HG02885 (cell line): ENCODE data around the gene TBC1D5.
"Not testable (repeated sequence)": the region's sequence is repeated elsewhere in the genome, so short reads cannot be mapped to it uniquely, and the experiment has no call there.

ENCODE experiments used
- ATAC-seq: cut with Tn5 transposase; IDR thresholded peaks from one replicate; pipeline ENCODE4 v1.9.1; 2021; ENCODE audit warnings: mild to moderate bottlenecking; ENCODE audit not compliant: unreplicated experiment, poor library complexity

Gene TBC1D5

DNA sequence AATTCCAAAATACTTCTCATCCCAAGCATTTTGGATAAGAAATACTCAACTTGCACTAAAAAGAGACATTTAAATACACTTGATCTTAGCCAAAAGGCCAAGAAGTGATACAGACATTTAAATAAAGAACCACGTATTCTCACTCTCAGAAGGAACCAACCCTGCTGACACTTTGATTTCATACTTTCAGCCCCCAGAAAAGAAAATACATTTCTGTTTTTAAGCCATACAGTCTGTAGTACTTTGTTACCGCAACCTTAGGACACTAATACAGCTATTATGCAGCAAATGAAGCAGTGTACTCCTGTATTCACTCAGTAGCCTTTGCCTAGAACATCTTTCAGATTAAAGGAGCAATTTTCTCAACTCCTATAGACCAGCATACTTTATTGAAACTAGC, 86.7 kb downstream of the TBC1D5 start:
- ATAC-seq = peak; percentile 94

DNA sequence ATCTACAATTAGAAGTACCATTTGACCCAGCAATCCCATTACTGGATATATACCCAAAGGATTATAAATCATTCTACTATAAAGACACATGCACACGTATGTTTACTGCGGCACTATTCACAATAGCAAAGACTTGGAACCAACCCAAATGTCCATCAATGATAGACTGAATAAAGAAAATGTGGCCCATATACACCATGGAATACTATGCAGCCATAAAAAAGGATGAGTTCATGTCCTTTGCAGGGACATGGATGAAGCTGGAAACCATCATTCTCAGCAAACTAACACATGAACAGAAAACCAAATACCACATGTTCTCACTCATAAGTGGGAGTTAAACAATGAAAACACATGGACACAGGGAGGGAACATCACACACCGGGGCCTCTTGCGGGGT, 92.7 kb downstream of the TBC1D5 start:
- not testable (repeated sequence) for ATAC-seq

DNA sequence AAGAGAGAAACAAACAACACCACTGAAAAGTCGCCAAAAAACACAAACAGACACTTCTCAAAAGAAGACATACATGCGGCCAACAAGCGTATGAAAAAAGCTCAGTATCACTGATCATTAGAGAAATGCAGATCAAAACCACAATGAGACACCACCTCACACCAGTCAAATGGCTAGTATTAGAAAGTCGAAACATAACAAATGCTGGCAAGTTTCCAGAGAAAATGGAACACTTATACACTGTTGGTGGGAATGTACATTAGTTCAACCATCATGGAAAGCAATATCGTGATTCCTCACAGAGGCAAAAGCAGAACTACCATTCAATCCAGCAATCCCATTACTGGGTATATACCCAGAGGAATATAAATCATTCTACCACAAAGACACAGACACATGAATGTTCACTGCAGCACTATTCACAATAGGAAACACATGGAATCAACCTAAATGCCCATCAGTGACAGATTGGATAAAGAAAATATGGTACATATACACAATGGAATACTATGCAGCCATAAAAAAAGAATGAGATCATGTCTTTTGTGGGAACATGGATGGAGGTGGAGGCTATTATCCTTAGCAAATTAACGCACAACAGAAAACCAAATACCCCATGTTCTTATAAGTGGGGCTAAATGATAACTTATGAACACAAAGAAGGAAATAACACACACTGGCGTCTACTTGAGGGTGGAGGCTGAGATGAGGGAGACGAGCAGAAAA, 93.6 kb downstream of the TBC1D5 start:
- ATAC-seq = not testable (repeated sequence)

DNA sequence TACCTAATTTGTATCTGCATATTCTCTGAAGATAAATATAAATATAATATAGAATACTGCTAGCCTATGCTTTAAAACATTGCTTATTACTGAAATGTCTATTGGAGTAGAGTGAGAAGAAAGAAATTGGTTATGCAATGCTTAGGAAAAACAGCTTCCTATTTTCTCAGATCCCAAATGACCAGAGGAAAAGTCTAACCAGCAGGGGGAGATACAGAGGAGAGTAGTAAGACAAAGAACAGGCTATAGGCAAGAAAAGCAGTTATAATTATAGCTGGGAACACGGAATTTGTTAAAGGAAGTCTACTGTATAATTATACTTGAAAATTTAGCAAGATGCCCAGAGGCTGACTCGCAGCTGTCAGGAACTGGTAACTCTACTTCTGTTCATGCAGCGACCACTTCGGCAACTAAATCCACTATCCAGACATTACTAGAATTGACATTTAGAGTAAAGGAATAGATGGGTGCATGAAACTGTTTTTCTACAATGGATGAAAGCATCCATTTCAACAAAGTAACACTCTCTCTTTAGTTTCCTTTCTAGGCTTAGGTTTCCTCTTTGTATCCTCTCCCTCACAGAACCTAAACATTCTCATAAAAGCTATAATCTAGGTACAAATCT, 97.2 kb downstream of the TBC1D5 start:
- ATAC-seq = no peak

DNA sequence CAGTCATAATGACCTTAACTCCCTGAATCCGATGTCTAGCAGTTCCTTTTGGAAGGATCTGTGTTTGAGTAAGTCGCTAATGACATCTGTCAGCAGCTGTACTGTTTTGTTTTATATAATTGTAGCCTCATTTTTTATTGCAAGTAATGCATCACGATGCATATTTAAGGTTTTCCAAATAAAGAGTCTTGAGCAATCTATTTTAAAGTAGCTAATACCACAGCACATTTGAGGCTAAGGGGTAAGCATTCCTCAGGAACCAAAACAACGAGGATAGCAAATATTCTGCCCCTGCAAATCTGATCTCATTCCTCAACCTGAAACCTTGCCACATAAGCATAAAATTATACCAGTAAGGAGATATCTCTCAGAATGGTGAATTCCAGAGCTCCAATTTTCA, 98.7 kb downstream of the TBC1D5 start:
- ATAC-seq = no peak

DNA sequence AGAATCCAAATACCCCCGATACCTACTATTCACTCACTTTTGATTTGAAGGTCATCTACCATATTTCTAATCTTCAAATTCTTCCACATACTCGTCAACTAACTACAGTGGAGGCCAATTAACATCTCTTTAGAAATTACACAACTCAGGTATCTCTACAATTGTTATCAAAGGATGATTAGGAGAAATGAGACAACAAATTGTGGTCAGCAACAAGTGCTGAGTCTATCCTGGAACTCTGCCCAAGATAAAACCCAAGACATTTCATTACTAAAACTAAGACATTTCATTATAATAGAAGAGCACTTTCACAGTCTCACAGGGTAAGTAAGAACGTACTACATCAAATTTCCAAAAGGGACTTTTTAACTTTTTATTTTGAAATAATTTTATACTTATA, 100.0 kb downstream of the TBC1D5 start:
- no peak for ATAC-seq

DNA sequence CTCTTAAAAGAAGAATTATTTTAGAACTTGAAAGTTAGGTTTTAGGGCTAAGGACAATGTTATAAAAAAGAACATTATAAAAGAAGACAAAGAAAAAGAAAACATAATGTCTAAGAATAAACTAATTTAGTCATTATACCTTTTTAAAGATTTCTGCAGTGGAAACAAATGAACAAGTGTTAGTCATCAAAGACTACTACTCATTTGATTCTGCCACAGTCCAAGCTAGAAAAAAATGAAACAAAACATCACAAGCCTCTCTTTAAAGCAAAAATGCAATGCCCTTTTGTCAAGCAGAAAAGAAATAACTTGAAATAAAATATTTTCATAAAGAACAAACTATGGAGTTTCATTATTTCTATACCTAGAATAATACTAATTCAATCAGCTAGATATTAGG, 102.0 kb downstream of the TBC1D5 start:
- no peak for ATAC-seq

DNA sequence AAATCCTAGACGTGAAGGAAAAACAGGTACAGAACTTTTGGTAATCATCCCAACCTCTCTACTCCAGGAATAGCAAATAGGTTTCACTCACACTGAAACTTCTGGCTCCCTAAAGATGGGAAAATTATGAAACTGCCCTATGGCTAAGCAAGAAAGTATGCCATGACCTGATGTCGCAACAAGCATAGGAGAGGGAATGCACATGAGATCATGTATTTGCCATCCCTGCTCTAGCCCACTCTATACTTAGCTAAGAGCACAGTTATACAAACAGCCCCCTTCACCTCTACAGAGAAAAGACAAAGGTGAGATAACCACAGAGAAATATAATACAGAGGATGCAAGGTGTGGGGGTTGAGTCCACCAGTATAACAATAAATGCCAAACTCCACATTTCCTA, 102.7 kb downstream of the TBC1D5 start:
- ATAC-seq = no peak

DNA sequence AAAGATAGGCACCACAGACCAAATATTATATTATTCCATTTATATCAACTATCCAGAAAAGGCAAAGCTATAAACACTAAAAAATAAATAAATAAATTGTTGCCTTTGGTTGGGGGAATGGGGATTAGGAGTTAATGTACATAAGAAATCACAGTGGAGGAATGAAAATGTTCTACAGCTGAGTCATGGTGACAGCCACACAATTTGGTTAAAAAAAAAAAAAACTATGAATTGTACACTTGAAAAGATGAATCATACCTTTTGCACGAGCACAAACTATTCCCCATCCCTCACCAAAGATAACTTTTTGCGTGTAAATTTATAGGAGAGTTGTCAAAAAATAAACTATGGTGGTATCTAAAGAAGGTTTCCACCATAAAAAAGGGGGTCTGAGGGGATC, 103.2 kb downstream of the TBC1D5 start:
- no peak for ATAC-seq

DNA sequence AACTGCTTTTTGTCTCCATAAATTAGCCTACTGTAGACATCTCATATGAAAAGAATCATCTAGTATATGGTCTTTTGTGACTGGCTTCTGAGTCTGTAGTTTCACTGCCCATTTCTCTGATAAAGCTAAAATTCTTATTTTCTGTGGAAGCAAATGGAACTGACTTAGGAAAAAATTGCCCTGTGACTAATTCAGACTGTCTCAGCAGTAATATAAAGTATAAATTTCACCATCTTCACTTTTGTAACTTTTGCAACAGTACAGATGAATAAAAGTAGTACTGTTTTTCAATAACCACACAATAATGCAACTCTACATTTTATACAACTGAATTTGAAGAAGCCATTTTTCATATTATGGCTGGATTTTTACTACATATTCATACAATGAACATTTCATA, 104.1 kb downstream of the TBC1D5 start:
- no peak for ATAC-seq

DNA sequence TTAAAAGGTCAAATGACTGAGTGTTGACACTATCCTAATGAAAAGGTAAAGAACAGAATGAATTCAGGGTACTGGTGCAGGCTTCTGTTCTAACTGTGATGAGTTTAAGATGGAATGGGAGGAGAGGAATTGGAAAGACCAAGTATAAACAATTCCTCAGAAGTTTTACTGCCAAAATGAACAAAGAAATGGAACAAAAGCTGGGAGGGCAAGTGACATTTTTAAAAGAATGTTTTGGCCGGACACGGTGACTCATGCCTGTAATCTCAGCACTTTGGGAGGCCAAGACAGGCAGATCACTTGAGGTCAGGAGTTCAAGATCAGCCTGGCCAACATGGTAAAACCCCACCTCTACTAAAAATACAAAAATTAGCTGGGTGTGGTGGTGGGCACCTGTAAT, 106.8 kb downstream of the TBC1D5 start:
- ATAC-seq = not testable (repeated sequence)

DNA sequence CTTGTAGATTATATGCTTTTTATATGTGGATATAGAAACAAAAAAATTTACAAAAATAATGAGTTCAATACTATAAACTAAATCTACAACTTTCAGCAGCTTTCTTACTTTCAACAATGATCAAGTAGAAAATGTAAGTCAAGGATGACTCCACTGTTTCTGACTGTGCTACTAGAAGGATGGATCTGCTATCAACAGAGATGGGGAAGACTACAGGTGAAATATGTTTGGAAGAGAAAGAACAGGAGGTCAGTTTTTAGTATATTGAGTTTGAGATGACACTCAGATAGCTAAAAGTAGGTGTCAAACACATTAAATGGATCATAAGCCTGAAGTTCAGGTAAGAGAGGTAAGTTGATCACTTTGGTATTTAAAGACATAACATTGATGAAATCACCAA, 107.5 kb downstream of the TBC1D5 start:
- ATAC-seq = no peak

DNA sequence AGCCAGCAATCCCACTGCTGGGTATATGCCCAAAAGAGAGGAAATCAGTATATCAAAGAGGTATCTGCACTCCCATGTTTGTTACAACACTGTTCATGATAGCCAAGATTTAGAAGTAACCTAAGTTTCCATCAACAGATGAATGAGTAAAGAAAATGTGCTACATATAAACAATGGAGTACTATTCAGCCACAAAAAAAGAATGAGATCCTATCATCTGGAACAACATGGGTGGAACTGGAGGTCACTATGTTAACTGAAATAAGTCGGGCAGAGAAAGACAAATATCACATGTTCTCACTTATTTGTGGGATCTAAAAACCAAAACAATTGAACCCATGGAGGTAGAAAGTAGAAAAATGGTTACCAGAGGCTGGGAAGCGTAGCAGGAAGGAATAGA, 108.2 kb downstream of the TBC1D5 start:
- no peak for ATAC-seq

DNA sequence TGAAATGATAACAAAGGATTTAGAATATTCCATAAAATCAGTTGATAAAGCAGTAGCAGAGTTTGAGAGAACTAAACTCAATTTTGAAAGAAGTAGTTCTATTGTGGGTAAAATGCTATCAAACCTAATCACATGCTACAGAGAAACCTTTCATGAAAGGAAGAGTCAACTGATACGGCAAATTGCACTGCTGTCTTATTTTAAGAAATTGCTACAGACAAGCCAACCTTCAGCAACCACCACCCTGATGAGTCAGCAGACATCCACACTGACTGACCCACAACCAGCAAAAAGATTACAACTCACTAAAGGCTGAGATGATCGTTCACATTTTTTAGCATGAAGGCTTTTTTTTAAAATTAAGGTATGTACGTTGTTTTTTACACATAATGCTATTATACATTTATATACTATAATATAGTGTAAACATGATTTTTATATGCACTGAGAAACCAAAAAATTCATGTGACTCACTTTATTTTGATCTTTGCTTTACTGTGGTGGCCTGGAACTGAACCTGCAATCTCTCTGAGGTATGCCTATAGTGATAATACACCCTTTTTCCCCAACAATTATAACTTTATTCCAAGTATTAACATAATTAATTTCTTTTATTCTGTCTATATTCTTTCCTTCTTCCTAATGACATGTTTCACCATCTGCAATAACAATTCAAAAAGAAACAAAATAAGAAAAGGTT, 109.9 kb downstream of the TBC1D5 start:
- ATAC-seq = no peak

DNA sequence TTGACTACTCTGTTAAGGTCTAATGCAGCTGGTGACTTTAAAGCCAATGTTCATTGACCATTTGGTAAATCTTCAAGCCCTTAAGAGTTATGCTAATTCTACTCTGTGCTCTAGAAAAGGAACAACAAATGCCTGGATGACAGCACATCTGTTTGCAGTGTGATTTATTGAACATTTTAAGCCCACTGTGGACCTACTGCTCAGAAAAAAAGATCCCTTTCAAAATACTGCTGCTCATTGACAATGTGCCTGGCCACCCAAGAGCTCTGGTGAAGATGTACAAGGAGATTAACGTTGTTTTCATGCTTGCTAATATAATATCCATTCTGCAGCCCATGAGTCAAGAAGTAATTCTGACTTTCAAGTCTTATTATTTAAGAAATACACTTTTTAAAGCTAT, 110.8 kb downstream of the TBC1D5 start:
- ATAC-seq = no peak

DNA sequence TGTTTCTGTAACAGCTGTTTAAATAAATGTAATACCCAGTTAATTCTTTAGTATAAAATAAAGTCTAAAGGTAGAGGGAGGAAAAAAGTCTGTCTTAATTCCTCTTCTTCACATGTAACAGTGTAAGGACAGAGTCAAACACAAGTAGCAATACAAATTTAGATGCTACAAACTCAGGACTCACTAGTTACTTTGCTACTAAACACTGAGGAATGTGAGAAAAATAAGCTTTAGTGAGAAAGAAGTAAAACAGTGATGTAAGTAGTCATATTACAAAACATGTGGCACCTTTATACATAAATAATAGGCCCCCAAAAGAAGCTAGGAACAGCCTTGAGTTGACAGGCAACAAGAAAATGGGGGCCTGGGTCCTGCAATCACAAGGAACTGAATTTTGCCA, 113.0 kb downstream of the TBC1D5 start:
- no peak for ATAC-seq

DNA sequence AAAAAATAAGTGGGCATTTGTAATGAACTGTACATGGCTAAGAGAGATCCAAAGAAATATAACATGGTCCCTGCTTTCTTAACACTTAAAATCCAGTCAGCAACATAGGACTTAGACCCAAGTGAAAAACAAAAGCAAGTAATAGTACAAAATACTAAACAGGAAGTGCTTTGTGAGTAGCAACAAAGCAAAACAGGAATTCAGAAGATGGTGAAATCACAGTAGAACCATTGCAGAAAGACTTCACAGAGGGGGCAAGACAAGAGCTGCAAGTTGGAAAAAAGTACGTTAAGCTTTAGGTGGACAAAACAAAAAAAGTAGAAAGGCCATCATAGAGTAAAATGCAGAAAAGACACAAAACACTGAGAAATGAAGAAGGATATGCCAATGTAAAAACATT, 116.0 kb downstream of the TBC1D5 start:
- ATAC-seq = no peak

DNA sequence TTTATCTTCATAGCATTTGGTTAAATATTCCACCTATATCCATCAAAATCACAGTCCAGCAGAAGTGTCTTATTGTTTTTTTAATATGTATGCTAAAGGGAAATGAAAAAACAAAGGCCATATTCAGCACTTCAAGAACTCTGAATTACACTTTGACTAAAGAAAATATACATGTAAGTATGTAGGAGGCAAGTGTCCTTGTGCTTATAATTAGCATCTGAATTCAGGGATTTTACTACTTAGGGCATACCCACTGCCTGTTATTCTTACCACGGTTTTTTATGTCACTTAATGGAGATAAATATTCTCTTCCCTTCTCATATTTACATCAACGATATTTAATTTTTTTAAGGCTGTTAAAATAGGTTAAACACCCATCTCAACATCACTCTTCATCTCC, 117.3 kb downstream of the TBC1D5 start:
- no peak for ATAC-seq

DNA sequence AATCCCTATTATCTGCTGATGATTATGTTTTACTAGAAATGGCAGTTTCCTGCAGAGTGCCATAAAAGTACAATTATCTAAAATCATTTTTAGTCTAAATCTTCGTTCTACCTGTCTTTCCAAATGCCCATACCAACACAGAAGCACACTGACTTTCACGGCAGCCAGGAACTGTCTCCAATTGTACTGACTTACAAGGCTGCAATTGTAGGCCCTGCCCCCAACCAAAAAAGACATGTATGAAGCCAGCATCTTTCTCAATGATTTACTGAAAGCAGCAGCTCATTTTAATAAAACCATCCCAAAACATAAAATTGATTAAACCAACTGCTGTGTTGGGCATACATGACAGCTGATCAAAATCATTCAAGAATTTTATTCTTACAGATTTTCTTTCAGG, 119.0 kb downstream of the TBC1D5 start:
- ATAC-seq = no peak

DNA sequence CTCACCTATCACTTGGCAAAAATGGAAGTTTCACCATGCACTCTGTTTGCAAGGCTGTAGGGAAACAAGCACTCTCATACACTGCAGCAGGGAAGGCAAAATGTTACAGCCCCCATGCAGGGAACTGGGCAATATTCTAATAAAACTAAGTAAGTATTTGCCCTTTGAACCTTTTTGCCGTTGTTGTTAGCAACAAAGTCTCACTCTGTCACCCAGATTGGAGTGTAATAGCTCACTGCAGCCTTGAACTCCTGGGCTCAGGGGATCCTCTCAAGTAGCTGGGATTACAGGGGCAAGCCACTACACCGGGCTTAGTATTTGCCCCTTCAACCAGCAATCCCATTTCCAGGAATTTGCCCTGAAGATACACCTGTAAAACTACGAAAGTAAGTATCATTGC, 122.5 kb downstream of the TBC1D5 start:
- ATAC-seq = no peak

DNA sequence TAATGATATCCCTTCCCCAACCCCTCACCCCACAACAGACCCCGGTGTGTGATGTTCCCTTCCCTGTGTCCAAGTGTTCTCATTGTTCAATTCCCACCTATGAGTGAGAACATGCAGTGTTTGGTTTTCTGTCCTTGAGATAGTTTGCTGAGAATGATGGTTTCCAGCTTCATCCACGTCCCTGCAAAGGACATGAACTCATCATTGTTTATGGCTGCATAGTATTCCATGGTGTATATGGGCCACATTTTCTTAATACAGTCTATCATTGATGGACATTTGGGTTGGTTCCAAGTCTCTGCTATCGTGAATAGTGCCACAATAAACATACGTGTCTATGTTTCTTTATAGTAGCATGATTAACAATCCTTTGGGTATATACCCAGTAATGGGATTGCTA, 129.4 kb downstream of the TBC1D5 start:
- not testable (repeated sequence) for ATAC-seq

DNA sequence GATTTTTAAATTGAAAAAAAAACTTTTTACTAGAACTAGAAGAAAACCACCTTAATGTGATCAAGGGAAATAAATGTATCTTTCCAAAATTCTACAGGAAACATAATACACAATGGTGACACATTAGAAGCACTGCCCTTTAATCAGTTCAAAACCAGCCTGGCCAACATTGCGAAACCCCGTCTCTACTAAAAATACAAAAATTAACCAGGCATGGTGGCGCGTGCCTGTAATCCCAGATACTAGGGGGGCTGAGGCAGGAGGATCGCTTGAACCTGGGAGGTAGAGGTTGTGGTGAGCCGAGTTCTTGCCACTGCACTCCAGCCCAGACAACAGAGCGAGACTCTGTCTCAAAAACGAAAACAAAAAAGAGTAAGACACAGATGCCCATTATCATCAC, 134.5 kb downstream of the TBC1D5 start:
- no peak for ATAC-seq
